Trophoblast cell (in vitro differentiated cells and primary cell): Measurements from ENCODE around the gene PHF13.

Experiments
- DNase-seq, 2 donors: peaks; one replicate each; pipeline ENCODE4 v3.0.0-alpha.2; 2016
- H2AFZ ChIP-seq: 2 replicates; pipeline ENCODE4 v1.6.1; 2013; ENCODE audit warnings: low read length, moderate library complexity, mild to moderate bottlenecking; ENCODE audit not compliant: insufficient read depth, poor library complexity
- H2AK5ac ChIP-seq: 2 replicates; pipeline ENCODE4 v1.6.1; 2013; ENCODE audit warnings: mild to moderate bottlenecking, low read length
- H2BK120ac ChIP-seq: 2 replicates; pipeline ENCODE4 v1.6.1; 2013; ENCODE audit warnings: low read length, mild to moderate bottlenecking, moderate library complexity; ENCODE audit not compliant: insufficient read depth, poor library complexity
- H2BK12ac ChIP-seq: 2 replicates; pipeline ENCODE4 v1.6.1; 2013; ENCODE audit warnings: mild to moderate bottlenecking, low read length, moderate library complexity
- H2BK5ac ChIP-seq: 2 replicates; pipeline ENCODE4 v1.6.1; 2013; ENCODE audit warnings: low read length, low read depth, moderate library complexity, mild to moderate bottlenecking; ENCODE audit not compliant: poor library complexity
- H3K14ac ChIP-seq: 2 replicates; pipeline ENCODE4 v1.6.1; 2013; ENCODE audit warnings: mild to moderate bottlenecking, low read length
- H3K18ac ChIP-seq: 2 replicates; pipeline ENCODE4 v1.6.1; 2013; ENCODE audit warnings: mild to moderate bottlenecking, low read length
- H3K23ac ChIP-seq: 2 replicates; pipeline ENCODE4 v1.6.1; 2013; ENCODE audit warnings: low read length
- H3K27ac ChIP-seq: 2 replicates; pipeline ENCODE4 v1.5.1; 2013; ENCODE audit warnings: low read depth, mild to moderate bottlenecking, inconsistent platforms, low read length, moderate library complexity
- H3K27me3 ChIP-seq: 2 replicates; pipeline ENCODE4 v1.6.1; 2013; ENCODE audit warnings: inconsistent platforms, mild to moderate bottlenecking, low read length, moderate library complexity; ENCODE audit not compliant: insufficient read depth
- H3K36me3 ChIP-seq, 2 experiments: 1 replicate in 1 of 2; 2 replicates in 1 of 2; pipeline ENCODE4 v1.6.1; 2013; ENCODE audit warnings: low read length in 2 of 2, mild to moderate bottlenecking in 2 of 2, moderate library complexity in 1 of 2; ENCODE audit not compliant: insufficient read depth in 2 of 2, control insufficient read depth in 1 of 2
- H3K4ac ChIP-seq: 2 replicates; pipeline ENCODE4 v1.6.1; 2013; ENCODE audit warnings: low read depth, mild to moderate bottlenecking, low read length, moderate library complexity
- H3K4me1 ChIP-seq, 2 experiments: 1 replicate in 1 of 2; 2 replicates in 1 of 2; pipeline ENCODE4 v1.6.1; 2013; ENCODE audit warnings: low read length in 2 of 2, mild to moderate bottlenecking in 2 of 2, moderate library complexity in 1 of 2; ENCODE audit not compliant: insufficient read depth in 2 of 2, control insufficient read depth in 1 of 2
- H3K4me2 ChIP-seq: 2 replicates; pipeline ENCODE4 v1.6.1; 2013; ENCODE audit warnings: inconsistent platforms, mild to moderate bottlenecking, low read length, moderate library complexity
- H3K4me3 ChIP-seq: 2 replicates; pipeline ENCODE4 v1.5.1; 2013; ENCODE audit warnings: mild to moderate bottlenecking, low read depth, low read length, inconsistent platforms
- H3K79me1 ChIP-seq: one replicate; pipeline ENCODE4 v1.6.1; 2013; ENCODE audit warnings: low read length
- H3K79me2 ChIP-seq: 2 replicates; pipeline ENCODE4 v1.6.1; 2013; ENCODE audit warnings: low read length, mild to moderate bottlenecking; ENCODE audit not compliant: control insufficient read depth, insufficient read depth, poor library complexity
- H3K9ac ChIP-seq: 2 replicates; pipeline ENCODE4 v1.6.1; 2013; ENCODE audit warnings: mild to moderate bottlenecking, low read length
- H3K9me3 ChIP-seq: 2 replicates; pipeline ENCODE4 v1.6.1; 2013; ENCODE audit warnings: low read depth, mild to moderate bottlenecking, control low read depth, inconsistent platforms, low read length; ENCODE audit not compliant: insufficient read depth
- H4K12ac ChIP-seq: 2 replicates; pipeline ENCODE4 v1.6.1; 2013; ENCODE audit warnings: low read depth, mild to moderate bottlenecking, low read length, moderate library complexity
- H4K8ac ChIP-seq: 2 replicates; pipeline ENCODE4 v1.6.1; 2013; ENCODE audit warnings: low read depth, mild to moderate bottlenecking, low read length, moderate library complexity
- H4K91ac ChIP-seq: one replicate; pipeline ENCODE4 v1.6.1; 2013; ENCODE audit warnings: low read depth, mild to moderate bottlenecking, low read length, moderate library complexity
- WGBS: extraction: QIAGEN DNeasy Blood & Tissue Kit; methylation state at CpG from one replicate; pipeline ENCODE4 v1.1.7; 2013; ENCODE audit warnings: missing lambda C conversion rate; ENCODE audit not compliant: insufficient read length, insufficient coverage; ENCODE audit errors: extremely low coverage; 5-methylcytosine and 5-hydroxymethylcytosine counted together

Gene PHF13

DNA sequence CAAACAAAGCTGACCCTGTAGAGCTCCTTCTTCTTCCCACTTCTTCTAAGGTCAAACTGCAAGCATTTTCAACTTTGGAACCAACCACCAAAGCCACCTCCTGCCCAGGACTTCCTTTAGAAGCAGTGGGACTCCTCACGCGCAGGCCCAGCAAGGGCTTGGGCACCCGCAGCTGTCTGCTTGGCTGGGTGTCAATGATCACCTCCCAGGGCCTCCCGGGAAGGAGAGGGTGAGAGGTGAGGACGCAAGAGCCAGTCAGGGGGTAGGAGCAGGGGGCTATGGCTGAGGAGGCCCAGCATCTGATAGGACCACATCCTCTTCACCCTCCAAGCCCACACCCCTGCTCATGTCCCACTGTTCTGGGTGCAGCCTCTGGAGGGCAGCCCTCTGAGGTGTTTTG, 21.1 kb upstream of the PHF13 start:
- Histone ChIP-seq H2BK12ac (no peak overlapping the region), H3K4me3 (no peak overlapping the region), H3K18ac (no peak overlapping the region), H3K79me2 (no peaks in the 10 kb centered on the region), H3K4me1 (no peaks in the 10 kb centered on the region), H3K79me1 (no peaks in the 10 kb centered on the region), H3K14ac (no peak overlapping the region), H4K8ac (no peak overlapping the region), H3K36me3 (peaks cover 85 to 92% of the 10 kb centered on the region in 2 experiments), H3K27me3 (no peaks in the 10 kb centered on the region), H2BK5ac (no peak overlapping the region), H3K23ac (no peak overlapping the region), H3K9me3 (no peaks in the 10 kb centered on the region), H3K27ac (no peak overlapping the region), H2AK5ac (no peak overlapping the region), H3K9ac (no peak overlapping the region), H4K91ac (no peak overlapping the region), H2AFZ (no peak overlapping the region), H3K4ac (no peak overlapping the region), H4K12ac (no peak overlapping the region), H3K4me2 (no peak overlapping the region), H2BK120ac (no peak overlapping the region)
- no CpG with 5 or more reads among the region's 5 CpGs for WGBS
- DNase-seq: no peak

DNA sequence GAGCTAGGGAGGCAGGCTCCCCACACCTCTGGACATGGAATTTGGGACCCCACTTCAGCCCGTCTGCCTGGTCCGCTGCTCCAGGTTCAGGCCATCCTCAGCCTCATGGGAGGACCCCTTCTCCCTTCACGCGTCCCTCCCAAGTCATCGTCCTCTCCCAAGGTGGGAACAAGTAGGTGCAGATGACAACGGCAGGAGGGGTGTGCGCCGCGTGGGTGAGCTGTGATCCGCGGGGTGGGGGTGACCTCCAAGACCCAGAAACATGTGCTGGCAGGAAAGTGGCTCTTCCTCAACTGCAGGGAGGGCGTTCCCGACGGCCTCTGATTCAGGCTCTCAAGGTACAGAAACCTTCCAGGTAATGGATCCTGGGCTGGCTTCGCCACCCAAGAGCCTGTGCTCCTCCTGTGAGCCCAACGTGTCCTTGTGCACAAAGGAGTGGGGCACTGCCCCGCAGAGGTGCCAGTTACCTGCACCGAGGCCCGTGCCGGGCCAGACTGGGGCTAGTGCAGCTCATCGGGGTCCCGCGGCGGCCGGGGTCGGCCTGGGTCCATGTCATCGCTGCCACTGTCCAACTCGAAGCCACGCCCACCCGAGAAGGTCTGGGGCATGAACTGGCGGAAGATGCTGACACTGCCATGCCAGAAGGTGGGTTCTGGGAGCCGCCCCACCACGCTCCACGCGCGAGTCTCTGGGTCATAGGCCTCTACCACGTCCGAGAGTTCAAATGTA, 20.5 kb upstream of the PHF13 start:
- Histone ChIP-seq H2AFZ (no peak overlapping the region), H2BK120ac (no peak overlapping the region), H2BK12ac (no peak overlapping the region), H4K8ac (no peak overlapping the region), H4K91ac (no peak overlapping the region), H3K4me2 (no peak overlapping the region), H3K4ac (no peak overlapping the region), H3K4me3 (no peak overlapping the region), H3K9me3 (no peaks in the 10 kb centered on the region), H2AK5ac (no peak overlapping the region), H3K36me3 (peaks cover 87 to 92% of the 10 kb centered on the region in 2 experiments), H3K79me2 (no peaks in the 10 kb centered on the region), H3K27me3 (no peaks in the 10 kb centered on the region), H3K14ac (no peak overlapping the region), H2BK5ac (no peak overlapping the region), H3K23ac (no peak overlapping the region), H4K12ac (no peak overlapping the region), H3K79me1 (no peaks in the 10 kb centered on the region), H3K18ac (no peak overlapping the region), H3K27ac (no peak overlapping the region), H3K9ac (no peak overlapping the region), H3K4me1 (no peaks in the 10 kb centered on the region)
- no peak for DNase-seq
- WGBS: no CpG with 5 or more reads among the region's 38 CpGs

DNA sequence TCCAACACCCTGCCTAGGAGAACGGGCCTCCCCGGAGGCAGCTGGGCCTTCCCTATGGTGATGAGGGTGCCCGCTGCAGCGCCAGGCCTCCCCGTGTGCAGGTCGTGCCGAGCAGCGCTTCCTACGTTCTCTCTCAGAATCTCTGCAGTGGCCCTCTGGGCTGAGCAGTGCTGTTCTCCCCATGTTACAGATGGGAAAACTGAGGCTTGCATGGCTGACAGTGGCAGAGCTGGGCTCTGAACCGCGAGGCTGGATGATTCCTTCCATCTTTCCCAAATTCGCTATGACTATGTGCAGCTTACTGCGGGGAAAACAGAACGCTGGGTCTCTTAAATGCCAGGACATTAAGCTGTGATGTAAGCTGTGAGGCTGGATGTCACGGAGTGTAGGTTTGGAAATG, 19.7 kb upstream of the PHF13 start:
- no CpG with 5 or more reads among the region's 15 CpGs for WGBS

DNA sequence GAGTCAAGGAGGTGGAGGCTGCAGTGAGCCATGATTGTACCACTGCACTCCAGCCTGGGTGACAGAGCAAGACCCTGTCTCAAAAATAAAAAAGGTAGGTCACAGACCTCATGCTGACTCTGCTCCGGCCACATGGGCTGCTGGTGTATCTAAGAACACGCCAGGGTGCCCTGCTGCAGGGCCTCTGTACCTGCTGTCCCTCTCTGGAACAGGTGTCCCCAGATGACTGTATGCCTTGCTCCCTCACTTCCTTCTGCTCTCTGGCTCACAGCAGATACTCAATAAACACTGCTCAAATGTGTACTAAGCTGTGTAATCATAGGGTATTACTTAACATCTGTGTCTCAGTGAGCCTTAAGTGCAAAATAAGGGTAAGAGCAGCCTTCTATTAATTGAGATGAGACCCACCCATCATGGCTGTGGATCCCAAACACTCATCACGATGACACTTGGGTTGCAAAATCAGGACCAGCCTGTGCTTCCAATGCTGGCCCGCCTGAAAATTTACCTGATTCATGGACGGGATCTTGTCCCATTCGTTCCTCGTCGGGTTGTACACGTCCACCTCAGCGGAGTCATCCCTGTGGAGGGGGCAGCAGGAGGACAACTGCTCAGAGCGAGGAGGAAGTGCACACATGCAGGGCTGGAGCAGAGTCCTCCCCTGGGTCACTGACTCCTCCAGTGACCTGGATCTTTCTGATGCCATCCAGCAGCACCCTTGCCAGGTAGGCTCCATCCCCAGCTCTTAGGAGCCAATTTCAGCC, 18.4 kb upstream of the PHF13 start:
- H3K9ac ChIP-seq: no peak overlapping the region
- H2BK120ac ChIP-seq: no peak overlapping the region
- H3K18ac ChIP-seq: no peak overlapping the region
- WGBS: no CpG with 5 or more reads among the region's 11 CpGs
- H4K91ac ChIP-seq: no peak overlapping the region
- H3K9me3 ChIP-seq: peaks cover 3% of the 10 kb centered on the region
- no peak overlapping the region for H4K8ac ChIP-seq
- H3K36me3 ChIP-seq: peaks cover 79 to 83% of the 10 kb centered on the region in 2 experiments
- DNase-seq: no peak
- H2BK12ac ChIP-seq: no peak overlapping the region
- H3K79me2 ChIP-seq: peaks cover 5% of the 10 kb centered on the region
- H3K4me3 ChIP-seq: no peak overlapping the region
- H3K27me3 ChIP-seq: no peaks in the 10 kb centered on the region
- no peaks in the 10 kb centered on the region for H3K79me1 ChIP-seq
- no peak overlapping the region for H4K12ac ChIP-seq
- H3K23ac ChIP-seq: no peak overlapping the region
- no peak overlapping the region for H3K14ac ChIP-seq
- H2AK5ac ChIP-seq: no peak overlapping the region
- H3K4ac ChIP-seq: no peak overlapping the region
- no peak overlapping the region for H2AFZ ChIP-seq
- H3K4me1 ChIP-seq: peaks cover 0 to 6% of the 10 kb centered on the region in 2 experiments
- H3K4me2 ChIP-seq: no peak overlapping the region
- H2BK5ac ChIP-seq: no peak overlapping the region
- no peak overlapping the region for H3K27ac ChIP-seq

More for the DNA sequence above, 19.7 kb upstream of the PHF13 start:
- Histone ChIP-seq H4K12ac (no peak overlapping the region), H3K4me3 (no peak overlapping the region), H3K9ac (no peak overlapping the region), H4K91ac (no peak overlapping the region), H3K9me3 (peaks cover under 1% of the 10 kb centered on the region), H2AK5ac (no peak overlapping the region), H3K23ac (no peak overlapping the region), H3K18ac (no peak overlapping the region), H3K14ac (no peak overlapping the region), H3K4me2 (no peak overlapping the region), H3K27ac (no peak overlapping the region), H3K79me2 (no peaks in the 10 kb centered on the region), H3K4me1 (no peaks in the 10 kb centered on the region), H3K79me1 (no peaks in the 10 kb centered on the region), H2BK120ac (no peak overlapping the region), H2AFZ (no peak overlapping the region), H2BK12ac (no peak overlapping the region), H2BK5ac (no peak overlapping the region), H4K8ac (no peak overlapping the region), H3K36me3 (peaks cover 83 to 87% of the 10 kb centered on the region in 2 experiments), H3K27me3 (no peaks in the 10 kb centered on the region), H3K4ac (no peak overlapping the region)
- no peak for DNase-seq
